DMS53 treated with DMSO at 0.1 percent for 48 hours (cell line): ENCODE results near the gene FHIT.
"Not testable (repeated sequence)": the region's sequence is repeated elsewhere in the genome, so short reads cannot be mapped to it uniquely, and the experiment has no call there.

Experiments used
- DNase-seq: peaks from one replicate; lab custom pipeline; 2025; ENCODE audit not compliant: unreplicated experiment; lab: John Stamatoyannopoulos, UW

The FHIT gene

DNA sequence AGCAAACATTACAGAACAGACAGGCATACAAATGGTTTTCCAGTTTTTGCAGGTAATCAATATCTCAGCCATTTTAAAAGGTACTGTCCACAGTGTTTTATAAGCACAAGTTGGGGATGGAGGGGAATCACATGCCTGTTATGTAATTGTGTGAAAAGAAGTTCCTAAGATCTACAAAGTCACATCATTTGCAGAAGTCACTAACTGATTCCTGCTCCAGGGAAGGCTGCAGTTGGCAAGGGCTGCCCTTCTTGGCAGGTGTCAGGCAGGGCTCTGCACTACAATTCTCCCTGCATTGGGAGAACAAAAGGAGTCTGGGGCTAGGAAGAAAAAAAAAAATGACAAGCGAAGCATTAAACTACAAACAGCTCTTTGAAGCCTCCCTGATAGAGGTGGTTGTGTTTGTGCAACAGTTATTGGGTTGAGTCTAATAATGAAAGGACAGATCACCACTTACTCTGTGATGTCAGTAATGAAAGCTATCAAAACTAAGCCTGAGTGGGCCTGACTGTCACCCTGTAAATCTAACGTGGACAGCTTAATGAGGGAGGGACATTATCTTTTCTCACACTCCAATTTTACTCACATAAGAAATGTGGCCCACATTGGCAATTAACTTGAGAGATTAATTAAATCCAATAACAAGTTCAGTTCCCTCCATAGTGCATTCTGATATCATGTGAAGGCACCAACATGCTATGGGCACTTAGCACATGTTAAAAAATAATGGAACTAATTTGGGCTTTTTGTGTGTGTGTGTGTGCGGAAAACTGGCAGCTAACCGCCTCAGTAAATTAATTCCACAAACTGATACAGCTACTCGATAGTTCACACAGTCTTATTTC, 242.9 kb downstream of the FHIT start:
- no peak for DNase-seq

DNA sequence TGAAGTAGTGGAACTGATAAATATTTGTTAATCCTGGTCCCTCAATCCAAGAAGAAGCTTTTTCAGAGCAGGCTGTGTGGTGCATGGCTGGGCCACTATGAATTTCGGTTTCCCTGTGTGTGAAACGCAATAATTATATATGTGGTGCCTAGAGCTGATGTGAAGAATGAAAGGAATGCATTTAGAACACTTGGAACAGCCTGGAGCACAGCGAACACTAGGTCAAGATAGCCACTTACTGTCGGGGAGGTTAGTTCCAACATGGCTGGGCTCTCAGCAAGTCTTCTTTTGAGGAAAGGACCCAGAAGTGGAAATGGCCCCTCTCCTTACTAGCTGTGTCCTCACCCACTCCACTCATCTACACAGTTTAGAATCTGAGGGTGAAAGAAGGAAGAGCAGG, 245.7 kb downstream of the FHIT start:
- no peak for DNase-seq

DNA sequence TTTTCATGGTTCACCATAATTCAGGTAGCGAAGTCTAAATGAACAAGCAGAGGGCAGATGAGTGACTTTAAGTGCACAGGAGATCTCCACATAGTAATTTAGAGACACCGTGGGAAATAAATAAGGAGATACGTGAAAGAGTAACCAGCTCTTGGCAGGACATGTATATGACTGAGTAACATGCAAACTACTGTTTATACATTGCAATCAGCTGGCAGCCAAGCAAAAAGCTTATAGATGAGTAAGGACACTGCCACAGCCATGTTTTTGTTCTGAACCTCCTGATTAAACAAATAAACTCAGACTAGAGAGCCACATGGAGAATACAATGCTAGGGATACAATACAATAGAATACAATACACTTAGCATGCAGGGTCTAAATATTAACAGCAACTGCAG, 252.4 kb downstream of the FHIT start:
- peak; percentile 0 for DNase-seq

DNA sequence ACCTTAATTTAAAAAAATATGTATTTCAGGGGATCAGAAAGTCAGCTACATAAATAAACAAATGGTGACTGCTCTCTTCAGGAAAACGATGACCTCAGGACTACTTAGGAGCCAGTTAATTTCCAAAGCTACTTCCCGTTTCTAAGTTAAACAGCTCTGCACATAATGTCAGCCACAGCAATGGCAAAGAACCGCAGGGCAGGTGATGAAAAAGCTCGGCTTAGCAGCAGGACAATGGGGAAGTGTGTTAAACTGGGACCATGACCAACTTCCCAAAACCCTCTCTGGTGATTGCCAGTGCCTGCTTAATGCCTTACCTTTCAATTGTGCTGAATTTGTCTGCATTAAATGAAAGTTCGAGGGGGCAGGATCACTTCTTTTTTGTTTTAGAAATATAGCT, 258.9 kb downstream of the FHIT start:
- DNase-seq: peak; percentile 2

DNA sequence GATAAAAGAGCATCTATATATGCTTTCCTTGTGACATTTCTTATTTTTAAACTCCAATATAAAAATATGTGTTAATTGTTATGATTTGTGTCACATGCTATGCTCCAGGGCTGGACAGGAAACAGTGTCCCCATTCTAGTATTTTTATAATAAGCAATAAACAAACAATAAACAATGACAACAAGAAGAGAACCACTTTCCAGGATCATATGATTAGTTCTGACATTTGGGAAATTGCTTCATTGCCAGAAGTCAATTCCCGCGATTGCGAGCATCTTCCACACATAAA, 260.9 kb downstream of the FHIT start:
- DNase-seq: no peak

DNA sequence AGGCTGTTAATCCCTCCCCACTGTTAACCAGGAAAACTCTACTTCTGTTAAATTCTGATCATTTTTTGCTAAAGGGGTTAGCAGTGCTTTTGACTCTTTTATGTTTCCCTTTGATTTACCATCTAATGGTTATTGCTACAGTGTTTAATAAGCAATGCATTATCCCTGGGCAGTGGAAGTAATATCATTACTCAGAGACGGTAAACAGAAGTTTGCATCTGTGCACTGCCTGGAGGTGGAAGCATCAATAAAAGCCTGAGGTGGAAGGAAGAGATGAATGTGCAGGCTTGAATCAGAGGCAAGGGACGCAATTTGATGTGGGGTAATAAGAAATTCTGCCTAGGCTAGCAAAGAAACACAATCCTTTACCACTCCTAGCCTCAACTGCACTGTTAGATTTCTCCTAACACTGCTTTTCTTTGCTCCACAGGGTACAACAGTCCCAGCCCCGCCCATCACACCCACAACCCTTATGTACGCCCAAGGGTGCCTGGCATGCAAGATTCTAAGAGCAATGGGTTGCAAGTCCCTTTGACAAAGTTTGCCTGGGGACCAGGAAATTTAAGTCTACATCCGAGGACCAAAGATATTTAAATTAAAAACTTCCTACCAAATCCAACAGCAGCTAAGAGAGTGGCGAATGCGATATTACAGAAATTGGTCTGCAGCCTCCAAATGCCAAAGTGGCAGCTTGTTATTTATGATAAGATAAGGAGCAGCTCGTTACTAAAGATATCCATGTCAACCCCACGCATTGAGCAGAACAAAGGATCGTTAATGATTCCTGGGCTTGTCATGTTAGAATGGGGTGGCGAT, 261.4 kb downstream of the FHIT start:
- DNase-seq: no peak

DNA sequence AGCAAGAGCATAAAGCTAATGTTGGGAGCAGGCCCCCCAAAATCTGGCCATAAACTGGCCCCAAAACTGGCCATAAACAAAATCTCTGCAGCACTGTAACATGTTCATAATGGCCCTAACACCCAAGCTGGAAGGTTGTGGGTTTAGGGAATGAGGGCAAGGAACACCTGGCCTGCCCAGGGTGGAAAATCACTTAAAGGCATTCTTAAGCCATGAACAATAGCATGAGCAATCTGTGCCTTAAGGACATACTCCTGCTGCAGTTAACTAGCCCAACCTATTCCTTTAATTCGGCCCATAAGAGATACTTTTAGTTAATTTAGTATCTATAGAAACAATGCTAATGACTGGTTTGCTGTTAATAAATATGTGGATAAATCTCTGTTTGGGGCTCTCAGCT, 264.1 kb downstream of the FHIT start:
- not testable (repeated sequence) for DNase-seq

DNA sequence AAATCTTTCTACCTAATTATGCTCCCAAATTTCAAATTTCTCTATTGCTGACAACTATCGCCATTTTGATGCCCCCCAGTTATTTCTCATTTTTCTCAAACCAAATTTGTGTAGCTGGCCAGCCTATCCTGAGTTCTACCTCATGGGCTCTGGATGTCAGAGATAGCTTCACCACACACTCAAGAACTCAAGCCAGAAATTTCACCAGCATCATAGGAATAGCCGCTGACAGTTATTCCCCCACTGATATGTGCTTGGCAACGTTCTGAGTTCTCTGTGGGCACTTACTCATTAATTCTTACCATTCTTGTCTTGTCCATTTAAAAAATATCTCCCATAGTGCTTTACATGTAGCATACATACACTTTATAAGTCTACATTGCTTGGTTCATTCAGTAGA, 264.7 kb downstream of the FHIT start:
- no peak for DNase-seq

DNA sequence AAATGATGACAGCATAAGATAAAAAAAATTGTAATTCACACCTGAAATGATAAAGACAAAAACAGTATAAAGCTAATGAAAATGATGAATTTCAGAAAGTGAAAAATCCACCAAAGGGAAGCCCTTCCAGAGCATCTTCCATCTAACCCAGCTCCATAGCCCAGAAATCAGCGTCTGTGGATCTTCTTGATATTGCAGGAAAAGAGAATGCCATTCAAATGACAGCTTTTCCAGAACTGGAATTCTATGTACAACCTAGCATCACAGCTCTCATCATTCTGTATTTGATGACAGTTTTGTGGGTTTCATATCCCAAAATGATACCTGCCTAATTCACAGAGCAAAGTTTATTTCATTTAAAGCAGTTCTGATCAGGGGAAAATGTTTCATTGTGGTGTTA, 267.3 kb downstream of the FHIT start:
- no peak for DNase-seq

DNA sequence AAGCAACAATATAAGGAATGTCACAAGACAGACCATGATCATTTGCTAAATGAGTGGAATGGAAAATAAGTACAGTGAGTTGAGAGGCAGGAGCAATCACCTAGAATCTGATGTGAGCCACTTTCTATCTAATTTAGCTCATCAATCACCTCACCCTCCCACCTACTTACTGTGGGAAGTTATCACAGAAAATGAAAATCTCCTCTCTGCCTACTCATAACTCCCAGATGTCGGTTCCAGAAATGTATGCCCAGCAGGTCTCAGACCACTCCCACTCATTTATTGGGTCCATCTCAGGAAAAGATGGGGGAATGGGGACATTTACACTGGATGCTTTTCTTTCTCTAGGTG, 270.9 kb downstream of the FHIT start:
- no peak for DNase-seq

DNA sequence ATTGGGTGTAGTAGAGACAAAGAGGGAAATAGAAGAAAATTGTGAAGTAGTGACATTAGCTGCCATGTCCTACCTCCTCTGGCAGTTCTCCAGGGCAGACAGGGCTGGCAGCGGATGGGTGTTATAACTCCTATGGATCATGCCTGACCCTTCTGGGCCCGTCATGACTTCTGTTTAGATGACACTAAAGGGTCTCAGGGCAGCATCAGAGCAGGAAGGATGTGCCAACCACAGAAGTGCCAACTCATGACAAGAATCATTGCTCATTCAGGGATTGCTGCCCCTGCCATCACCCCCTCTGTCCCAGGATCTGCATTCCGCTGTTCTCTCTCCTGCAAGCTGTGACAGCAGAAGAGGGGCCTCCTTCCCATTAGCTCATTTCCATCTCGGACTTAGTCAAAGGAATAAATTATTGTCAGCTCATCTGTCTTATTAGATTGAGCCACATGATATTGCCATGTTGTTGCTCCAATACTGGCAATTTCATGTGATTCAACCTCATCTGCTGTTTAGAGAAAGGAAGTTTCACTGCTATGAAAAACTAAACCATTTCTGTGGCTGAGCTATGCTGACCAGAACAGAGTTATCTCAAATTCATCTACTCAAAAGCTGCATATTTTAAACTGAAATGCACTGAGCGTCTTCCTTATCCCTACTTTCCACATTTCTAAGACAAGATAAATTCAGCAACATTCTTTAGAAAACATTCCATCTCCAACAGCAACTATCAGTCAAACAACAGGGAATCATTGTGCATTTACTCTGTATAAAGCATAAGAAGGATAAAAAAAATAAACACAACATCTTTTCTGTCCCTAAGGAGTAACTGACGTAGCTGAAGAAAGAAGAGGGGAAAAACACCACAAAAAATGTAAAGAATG, 271.6 kb downstream of the FHIT start:
- no peak for DNase-seq

DNA sequence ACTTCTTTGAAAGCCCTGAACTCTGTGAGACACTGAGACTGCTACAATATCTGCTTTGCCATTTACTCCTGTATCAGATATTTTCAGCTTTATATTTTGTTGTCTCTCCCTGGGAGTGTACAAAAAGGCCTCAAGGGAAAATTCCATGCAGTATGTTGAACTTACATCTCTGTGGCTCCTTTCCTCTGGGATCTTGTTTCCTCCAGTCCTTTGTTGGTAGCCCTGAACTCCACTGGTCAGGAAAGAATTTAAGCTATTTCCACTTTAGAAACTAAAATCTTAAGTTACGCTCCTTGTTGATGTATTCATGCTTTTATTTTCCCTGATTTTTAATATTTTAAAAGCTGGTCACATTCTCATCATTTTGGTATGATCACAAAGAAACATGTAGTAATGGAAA, 277.9 kb downstream of the FHIT start:
- DNase-seq: no peak

DNA sequence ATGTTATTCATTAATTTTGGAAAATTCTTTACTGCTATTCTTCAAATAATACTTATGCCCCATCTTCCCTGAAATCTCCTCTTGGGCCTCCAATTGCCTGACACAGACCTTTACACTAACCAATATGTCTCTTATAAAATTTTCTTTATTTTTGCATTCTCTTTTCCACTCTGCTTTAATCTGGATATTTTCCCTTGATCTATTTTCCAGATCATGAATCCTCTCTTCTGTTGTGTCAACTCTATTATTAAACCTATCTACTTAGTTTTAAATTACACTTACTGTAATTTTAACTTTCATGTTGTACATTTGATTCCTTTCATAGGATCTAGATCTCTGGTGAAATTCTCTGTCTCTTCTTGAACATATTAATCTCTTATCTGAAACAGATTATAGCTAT, 278.7 kb downstream of the FHIT start:
- no peak for DNase-seq

DNA sequence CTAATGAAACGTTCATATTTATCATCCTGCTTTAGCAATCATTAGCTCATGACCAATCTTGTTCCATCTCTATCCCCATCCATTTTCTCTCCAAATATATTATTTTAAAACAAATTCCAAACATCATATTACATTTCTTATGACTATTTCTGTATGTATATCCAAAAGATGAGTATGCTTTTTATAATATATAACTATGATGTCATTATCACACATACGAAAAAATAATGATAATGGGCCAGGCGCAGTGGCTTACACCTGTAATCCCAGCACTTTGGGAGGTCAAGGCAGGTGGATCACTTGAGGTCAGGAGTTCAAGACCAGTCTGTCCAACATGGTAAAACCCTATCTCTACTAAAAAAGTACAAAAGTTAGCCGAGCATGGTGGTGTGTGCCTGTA, 280.4 kb downstream of the FHIT start:
- DNase-seq: no peak

DNA sequence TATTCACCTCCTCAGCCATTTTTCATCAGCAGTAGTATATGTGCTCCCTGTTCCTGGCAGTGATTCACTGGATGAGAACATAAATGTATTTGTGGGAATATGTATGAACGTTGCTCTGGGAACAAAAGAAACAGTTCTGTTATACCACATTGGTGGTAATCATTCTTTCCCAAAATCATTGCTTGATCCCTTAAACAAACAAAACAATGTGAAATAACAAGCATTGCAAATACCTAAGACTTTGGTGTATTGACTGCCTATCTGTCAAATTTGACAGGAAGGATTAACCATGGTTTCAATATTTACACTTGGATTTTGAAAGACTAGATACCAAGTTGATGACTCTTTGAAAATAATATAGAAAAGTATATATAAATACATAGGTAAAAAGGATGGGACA, 284.1 kb downstream of the FHIT start:
- DNase-seq: no peak

DNA sequence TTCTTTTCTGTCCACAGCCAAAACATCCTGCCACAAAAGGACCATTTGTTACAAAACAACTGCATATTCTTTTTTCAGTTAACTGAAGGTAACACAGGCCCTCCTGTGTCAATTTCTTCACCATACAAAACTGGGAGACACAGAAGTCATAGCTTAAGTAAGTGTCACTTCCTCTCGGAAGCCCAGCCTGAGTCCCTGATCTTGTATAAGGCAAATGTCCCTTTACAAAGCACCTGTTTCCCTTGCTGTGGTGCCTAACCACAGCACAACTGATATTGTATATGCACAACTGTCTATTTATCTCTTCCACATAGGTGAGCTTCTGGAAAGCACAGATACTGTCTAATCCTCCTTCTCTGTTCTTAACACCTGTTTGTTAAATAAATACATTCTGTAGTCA, 293.7 kb downstream of the FHIT start:
- DNase-seq: no peak

DNA sequence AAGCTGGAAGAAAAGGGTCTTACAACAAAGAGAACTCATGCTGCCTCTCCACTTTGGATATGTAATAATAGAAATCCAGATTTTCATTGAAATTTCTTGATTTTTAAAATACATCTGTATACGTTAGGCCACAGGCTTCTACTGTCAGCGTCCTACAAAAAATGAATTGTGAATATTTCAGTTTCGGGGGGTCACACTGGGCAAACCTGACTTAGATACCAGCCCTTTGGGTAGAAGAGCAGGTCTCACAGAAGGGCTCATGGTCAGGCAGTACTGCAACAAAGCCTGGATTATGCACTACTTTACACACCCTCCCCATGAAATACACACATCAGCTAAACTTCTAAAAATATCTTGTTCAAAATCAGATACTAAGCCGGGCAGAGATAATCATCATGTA, 294.5 kb downstream of the FHIT start:
- DNase-seq: no peak

DNA sequence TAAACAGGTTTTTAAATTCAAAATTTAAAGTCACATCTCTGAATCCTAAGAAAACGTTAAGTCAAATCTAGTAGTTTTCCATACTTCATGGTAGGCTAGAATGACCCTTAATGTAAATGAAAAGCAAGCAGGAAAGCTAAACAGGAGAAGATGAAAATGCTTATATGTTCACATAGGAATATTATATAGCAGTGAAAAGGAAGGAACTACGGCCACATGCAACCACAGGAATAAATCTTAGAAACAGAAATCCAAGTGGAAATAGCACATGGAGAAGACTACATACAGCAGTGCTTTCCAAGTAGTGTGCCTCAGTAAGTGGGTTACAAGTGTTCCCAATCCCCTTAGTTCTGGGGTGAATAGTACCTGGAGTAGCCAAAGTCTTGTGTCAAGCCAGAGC, 296.2 kb downstream of the FHIT start:
- no peak for DNase-seq

DNA sequence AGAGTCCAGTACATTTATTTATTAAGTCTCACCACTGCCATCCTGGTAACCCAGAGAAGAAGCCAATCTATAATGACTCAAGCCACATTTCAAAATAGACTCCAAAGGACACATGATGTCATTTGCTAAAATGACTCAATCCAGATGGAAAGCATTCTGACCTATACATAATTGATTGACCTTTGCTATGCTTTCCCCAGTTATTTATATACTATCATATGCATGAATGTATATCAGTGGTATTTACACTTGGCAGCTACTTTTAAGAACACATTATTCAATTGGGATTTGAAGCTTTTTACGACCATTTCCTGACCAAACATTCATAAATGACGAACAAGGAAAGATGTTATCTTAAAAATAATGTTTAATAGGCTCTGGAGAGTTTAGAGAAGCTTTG, 297.2 kb downstream of the FHIT start:
- DNase-seq: no peak

DNA sequence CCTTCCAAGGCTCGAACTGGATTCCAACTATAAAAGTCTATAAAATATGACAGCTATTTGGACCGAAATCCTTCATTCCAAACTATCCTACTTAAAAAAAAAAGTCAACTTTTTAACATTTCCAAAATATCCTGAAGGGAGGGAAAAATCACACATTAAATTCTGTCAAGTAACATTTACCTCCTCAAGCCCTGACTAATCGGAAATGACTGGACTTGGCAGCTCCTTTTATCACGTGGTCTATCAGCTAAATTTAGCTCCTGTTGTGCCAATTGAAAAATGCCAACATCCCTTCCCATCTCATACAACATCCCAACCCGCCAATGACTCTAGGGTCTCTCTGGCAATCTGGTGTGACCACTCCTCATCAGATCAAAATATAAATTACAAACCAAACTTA, 297.9 kb downstream of the FHIT start:
- no peak for DNase-seq

DNA sequence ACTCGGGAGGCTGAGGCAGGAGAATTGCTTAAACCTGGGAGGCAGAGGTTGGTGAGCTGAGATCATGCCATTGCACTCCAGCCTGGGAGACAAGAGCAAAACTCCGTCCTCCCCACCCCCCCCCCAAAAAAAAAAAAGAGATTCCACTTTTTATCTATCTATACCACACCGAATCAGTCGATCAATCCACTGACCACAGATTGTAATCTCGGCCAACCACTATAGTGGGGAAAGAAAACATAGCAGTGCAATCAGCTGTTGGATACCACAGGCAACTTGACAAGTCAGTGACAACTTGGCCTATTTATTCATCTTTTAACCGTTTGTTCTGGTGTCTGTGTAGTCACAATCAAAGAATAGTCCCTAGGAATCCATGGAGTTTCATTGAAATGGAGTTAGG, 299.2 kb downstream of the FHIT start:
- DNase-seq: no peak

DNA sequence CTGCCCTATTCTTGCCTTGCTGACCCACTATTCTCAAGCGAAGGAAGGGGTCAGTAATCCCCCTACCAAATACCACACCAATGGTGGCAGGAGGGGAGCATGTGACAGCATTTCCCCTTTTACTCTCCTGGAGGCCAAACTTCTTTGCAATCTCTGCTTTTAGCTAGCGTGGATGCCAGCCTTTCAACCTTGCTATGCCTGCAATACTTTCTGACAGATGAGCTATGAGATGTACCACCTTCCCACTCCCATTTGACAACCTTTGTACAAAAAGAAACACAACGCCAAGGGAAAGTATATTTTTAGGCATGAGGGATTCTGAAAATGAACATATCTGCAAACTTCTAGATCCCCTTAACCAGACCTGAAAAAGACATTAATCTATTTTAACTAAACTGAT, 302.1 kb downstream of the FHIT start:
- no peak for DNase-seq
